Measurements from ENCODE around the gene DEPDC5. TPM values are rescaled to one million over a fixed set of nuclear protein-coding genes. Genes with fewer than 3 reads are reported as not detected.

Gene DEPDC5
- total RNA-seq, 1 experiment from 2014 or later = 13.3 TPM

DNA sequence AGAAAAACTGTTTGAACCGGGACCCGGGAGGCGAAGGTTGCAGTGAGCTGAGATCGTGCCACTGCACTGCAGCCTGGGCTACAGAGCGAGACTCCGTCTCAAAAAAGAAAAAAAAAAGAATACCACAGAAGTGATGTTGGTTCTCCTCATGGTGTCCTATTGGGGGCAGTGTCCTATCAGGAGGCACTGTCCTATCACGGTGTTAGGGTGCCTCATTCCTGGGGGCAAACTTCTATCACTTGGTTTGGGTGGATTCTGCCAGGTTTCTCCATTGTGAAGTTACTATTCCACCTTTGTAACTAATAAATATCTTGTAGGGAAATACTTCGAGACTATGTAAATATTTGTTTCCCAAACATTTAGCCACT is 23.5 kb upstream of the DEPDC5 start:
- TF ChIP-seq, protein P1, sequence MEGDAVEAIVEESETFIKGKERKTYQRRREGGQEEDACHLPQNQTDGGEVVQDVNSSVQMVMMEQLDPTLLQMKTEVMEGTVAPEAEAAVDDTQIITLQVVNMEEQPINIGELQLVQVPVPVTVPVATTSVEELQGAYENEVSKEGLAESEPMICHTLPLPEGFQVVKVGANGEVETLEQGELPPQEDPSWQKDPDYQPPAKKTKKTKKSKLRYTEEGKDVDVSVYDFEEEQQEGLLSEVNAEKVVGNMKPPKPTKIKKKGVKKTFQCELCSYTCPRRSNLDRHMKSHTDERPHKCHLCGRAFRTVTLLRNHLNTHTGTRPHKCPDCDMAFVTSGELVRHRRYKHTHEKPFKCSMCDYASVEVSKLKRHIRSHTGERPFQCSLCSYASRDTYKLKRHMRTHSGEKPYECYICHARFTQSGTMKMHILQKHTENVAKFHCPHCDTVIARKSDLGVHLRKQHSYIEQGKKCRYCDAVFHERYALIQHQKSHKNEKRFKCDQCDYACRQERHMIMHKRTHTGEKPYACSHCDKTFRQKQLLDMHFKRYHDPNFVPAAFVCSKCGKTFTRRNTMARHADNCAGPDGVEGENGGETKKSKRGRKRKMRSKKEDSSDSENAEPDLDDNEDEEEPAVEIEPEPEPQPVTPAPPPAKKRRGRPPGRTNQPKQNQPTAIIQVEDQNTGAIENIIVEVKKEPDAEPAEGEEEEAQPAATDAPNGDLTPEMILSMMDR (IDR thresholded peaks at IDR 0.05; ENCODE audit: unreplicated experiment) = no peak
- no peak for DNase-seq (ENCODE audit: unreplicated experiment)
- CTCF ChIA-PET = no interaction called here
- Mint-ChIP-seq H3K9me3 (ENCODE audit: unreplicated experiment) (no peaks in the 10 kb centered on the region), H3K4me3 (ENCODE audit: unreplicated experiment) (no peak overlapping the region), H3K36me3 (ENCODE audit: insufficient read depth, unreplicated experiment) (peaks cover 43% of the 10 kb centered on the region), H3K4me1 (ENCODE audit: insufficient read depth, unreplicated experiment) (peaks cover 17% of the 10 kb centered on the region), H3K27ac (ENCODE audit: low read depth, unreplicated experiment) (no peak overlapping the region), H3K27me3 (ENCODE audit: insufficient read depth, unreplicated experiment) (no peaks in the 10 kb centered on the region)
- no TSS peak for BruUV-seq (replicated peaks)
- POLR2A ChIA-PET = no interaction called here
- intact Hi-C loops (cut with micrococcal nuclease) = no loop called here

DNA sequence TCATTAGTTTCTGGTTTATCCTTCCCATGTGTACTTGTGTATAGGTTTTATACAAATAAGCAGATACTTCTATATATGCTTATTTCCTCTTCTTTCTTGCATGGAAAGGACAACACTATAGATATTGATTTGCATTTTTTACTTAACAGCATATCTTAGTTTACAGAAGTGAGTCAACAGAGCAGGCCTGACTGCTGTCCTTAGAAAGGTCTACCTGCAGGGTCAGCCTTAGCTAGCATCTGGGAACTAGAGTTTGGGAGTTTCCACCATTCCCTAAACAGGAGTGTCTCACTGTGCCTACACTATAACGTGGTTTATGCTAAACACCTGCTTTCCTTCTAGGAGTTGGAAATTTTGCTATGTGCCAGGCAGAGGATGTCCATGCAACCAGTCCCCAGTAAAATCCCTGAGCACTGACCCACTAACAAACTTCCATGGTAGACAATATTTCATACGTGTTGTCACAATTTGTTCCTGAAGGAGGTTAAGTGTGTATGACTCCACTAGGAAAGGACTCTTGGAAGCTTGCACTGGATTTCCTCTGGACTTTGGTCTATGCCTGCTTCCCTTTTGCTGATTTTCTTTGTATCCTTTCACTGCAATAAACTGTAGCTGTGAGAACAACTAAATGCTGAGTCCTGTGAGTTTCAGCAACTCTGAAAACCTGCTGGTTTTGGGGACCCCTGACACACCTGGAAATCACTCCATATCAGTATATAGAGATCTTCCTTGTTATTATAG is 21.6 kb upstream of the DEPDC5 start:
- peaks cover 17% of the 10 kb centered on the region for H3K4me1 Mint-ChIP-seq (ENCODE audit: insufficient read depth, unreplicated experiment)
- intact Hi-C loops (cut with micrococcal nuclease) = no loop called here
- CTCF ChIA-PET = interaction anchor here (1.2 kb wide), 1 partner anchor 66 kb away, joined by 3 read pairs; no protein-coding TSS in a partner anchor
- TF ChIP-seq, protein P1 (IDR thresholded peaks at IDR 0.05; ENCODE audit: unreplicated experiment) = no peak
- peaks cover 61% of the 10 kb centered on the region for H3K36me3 Mint-ChIP-seq (ENCODE audit: insufficient read depth, unreplicated experiment)
- no peak for DNase-seq (ENCODE audit: unreplicated experiment)
- H3K27me3 Mint-ChIP-seq (ENCODE audit: insufficient read depth, unreplicated experiment) = no peaks in the 10 kb centered on the region
- H3K27ac Mint-ChIP-seq (ENCODE audit: low read depth, unreplicated experiment) = no peak overlapping the region
- H3K4me3 Mint-ChIP-seq (ENCODE audit: unreplicated experiment) = no peak overlapping the region
- BruUV-seq (replicated peaks) = no TSS peak
- POLR2A ChIA-PET = interaction anchor here (1.1 kb wide), 1 partner anchor 21 kb away, joined by 3 read pairs; the partner anchor contains the start of gene DEPDC5
- no peaks in the 10 kb centered on the region for H3K9me3 Mint-ChIP-seq (ENCODE audit: unreplicated experiment)

DNA sequence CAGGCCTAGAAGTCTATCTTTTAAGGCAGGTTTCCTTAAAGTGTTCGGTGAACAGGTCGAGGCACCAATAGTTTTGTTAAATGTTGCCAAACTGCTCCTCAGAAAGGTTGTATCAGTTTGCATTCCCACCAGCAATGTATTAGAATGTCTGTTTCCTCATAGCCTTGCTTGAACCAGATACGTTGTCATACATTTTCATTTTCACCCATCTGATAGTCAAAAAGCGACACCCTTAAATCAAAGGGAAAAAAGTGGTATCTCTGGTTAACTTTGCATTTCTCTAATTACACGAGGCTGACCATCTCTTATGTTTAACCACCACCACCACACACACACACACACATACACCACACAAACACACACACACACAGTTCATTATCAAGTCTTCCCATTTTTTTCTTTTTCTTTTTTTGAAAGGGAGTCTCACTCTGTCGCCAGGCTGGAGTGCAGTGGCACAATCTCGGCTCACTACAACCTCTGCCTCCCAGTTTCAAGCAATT is 20.2 kb upstream of the DEPDC5 start:
- no peak overlapping the region for H3K4me3 Mint-ChIP-seq (ENCODE audit: unreplicated experiment)
- no peaks in the 10 kb centered on the region for H3K27me3 Mint-ChIP-seq (ENCODE audit: insufficient read depth, unreplicated experiment)
- intact Hi-C loops (cut with micrococcal nuclease) = no loop called here
- peaks cover 69% of the 10 kb centered on the region for H3K36me3 Mint-ChIP-seq (ENCODE audit: insufficient read depth, unreplicated experiment)
- H3K9me3 Mint-ChIP-seq (ENCODE audit: unreplicated experiment) = no peaks in the 10 kb centered on the region
- ChIA-PET POLR2A (interaction anchor here (0.8 to 2.2 kb wide), 6 partner anchors 15 to 83 kb away, joined by 3 to 9 read pairs (median 6); partner anchors contain the start of genes DEPDC5 and PISD), CTCF (interaction anchor here (0.9 to 1.0 kb wide), 2 partner anchors 43 to 237 kb away, joined by 3 read pairs; no protein-coding TSS in a partner anchor)
- BruUV-seq (replicated peaks) = no TSS peak
- TF ChIP-seq, protein P1 (IDR thresholded peaks at IDR 0.05; ENCODE audit: unreplicated experiment) = no peak
- H3K27ac Mint-ChIP-seq (ENCODE audit: low read depth, unreplicated experiment) = peak overlapping the region; percentile 70
- H3K4me1 Mint-ChIP-seq (ENCODE audit: insufficient read depth, unreplicated experiment) = peaks cover 17% of the 10 kb centered on the region
- no peak for DNase-seq (ENCODE audit: unreplicated experiment)

DNA sequence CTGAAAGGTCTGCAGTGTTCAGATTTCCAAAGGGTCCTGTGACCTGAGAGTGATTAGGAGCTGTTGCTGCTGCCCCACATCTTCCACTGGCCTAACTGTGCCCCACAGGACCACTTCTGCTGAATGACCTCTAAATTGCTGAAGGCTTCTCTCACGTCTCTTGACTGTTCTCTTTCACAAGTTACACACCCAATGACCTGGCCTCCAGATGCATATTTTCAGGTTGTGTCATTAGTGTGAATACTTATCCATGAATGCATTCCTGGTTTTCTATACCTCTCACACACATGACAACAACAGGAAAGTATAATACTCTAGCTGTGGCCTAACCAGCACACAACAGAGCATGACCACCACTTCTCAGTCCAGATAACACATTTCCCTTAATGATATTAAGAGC is 19.3 kb upstream of the DEPDC5 start:
- H3K9me3 Mint-ChIP-seq (ENCODE audit: unreplicated experiment) = no peaks in the 10 kb centered on the region
- no TSS peak for BruUV-seq (replicated peaks)
- H3K4me1 Mint-ChIP-seq (ENCODE audit: insufficient read depth, unreplicated experiment) = peaks cover 17% of the 10 kb centered on the region
- TF ChIP-seq, protein P1 (IDR thresholded peaks at IDR 0.05; ENCODE audit: unreplicated experiment) = no peak
- H3K27me3 Mint-ChIP-seq (ENCODE audit: insufficient read depth, unreplicated experiment) = no peaks in the 10 kb centered on the region
- ChIA-PET CTCF (interaction anchor here (0.9 to 1.0 kb wide), 2 partner anchors 44 to 236 kb away, joined by 3 read pairs; no protein-coding TSS in a partner anchor), POLR2A (interaction anchor here (0.5 to 2.2 kb wide), 6 partner anchors 15 to 394 kb away, joined by 3 to 9 read pairs (median 6); partner anchors contain the start of genes DEPDC5 and PISD)
- H3K4me3 Mint-ChIP-seq (ENCODE audit: unreplicated experiment) = no peak overlapping the region
- H3K36me3 Mint-ChIP-seq (ENCODE audit: insufficient read depth, unreplicated experiment) = peaks cover 70% of the 10 kb centered on the region
- H3K27ac Mint-ChIP-seq (ENCODE audit: low read depth, unreplicated experiment) = peak overlapping the region; percentile 70
- intact Hi-C loops (cut with micrococcal nuclease) = no loop called here
- peak; percentile 54 for DNase-seq (ENCODE audit: unreplicated experiment)

Measured in MCF 10A (cell line).